HG03025 (cell line): ENCODE data around the gene IL22.

Experiments used
- ATAC-seq: cut with Tn5 transposase; IDR thresholded peaks from one replicate; pipeline ENCODE4 v1.9.1; 2021; ENCODE audit warnings: mild to moderate bottlenecking, moderate library complexity; ENCODE audit not compliant: unreplicated experiment, low FRiP score

IL22 gene, protein sequence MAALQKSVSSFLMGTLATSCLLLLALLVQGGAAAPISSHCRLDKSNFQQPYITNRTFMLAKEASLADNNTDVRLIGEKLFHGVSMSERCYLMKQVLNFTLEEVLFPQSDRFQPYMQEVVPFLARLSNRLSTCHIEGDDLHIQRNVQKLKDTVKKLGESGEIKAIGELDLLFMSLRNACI

DNA sequence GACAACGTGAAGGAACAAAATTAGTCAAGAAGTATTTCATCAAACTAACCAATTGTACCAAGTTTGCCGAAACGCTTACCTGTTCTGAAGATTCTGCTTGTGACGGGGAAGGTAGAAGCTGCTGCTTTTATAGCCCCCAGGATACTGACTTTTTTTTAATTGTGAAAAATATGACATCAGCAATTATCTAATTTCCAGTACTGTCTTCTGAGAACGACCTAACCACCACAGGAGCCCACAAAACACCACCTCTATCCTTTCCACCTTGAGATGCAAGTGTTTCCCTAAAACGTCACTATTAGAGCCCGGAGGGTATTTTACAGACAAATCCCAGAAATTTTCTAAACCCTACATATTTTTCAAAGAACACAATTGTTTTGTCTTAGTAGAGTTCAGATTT, at the start of gene IL22:
Gene IL22 (minus strand): TSS at position 101 of the 400 bp plus-strand sequence. CDS start 156 bp downstream, outside the sequence.
- no peak for ATAC-seq

DNA sequence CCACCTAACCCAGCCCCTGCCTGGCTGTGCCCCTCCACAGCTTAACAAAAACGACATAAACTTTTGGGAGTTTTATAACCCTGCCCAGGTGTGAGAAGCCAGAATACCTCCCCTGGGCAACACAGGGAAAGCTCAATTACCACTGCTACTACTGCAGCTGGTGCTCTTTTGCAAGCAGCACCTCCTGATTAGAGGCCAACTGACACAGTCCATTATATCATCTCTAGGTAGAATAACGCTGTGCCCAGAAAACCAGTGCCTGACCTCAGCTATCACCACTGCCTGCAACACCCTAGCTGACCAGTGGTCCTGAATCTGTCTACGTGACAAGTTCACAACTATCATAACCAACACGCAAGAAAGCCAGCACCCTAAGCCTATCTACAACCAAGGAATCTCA, 44.5 kb upstream of the IL22 start:
- no peak for ATAC-seq

DNA sequence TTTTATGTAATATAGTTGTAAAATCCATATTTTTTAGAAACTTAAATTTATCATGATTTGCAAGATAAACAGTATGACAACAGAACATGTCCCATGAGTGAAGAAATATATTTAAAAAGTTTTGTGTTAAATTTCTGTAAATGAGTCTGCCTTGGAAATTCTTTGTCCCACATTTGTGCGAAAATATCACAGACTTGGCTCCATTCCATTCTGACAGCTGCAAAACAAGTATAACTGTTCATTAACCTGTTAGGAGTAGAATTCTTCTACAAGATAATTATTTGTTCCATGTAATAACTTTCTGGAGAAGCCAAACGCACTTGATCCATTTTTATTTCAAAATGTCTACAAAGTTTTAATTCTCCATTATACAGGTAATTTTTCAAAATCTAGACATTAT, 40.8 kb upstream of the IL22 start:
- ATAC-seq, result no peak

DNA sequence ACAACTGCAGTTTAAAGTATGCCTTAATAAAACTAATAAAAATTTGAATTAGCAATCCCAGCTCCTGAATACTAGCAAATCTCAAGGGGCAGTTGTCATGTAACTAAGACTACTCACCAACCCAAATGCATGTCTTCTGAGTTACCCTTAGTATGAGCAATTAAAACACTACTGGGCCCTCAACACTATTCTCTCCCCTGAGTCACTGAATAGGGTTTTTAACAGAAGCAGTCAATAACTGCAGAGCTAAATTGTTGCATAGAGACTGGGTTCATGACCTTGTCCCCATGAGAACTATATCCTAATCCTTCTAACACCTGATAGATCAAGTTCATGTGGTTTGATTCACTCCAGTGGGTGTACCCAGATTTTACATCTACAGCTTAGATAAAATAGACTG, 39.9 kb upstream of the IL22 start:
- ATAC-seq, result no peak

DNA sequence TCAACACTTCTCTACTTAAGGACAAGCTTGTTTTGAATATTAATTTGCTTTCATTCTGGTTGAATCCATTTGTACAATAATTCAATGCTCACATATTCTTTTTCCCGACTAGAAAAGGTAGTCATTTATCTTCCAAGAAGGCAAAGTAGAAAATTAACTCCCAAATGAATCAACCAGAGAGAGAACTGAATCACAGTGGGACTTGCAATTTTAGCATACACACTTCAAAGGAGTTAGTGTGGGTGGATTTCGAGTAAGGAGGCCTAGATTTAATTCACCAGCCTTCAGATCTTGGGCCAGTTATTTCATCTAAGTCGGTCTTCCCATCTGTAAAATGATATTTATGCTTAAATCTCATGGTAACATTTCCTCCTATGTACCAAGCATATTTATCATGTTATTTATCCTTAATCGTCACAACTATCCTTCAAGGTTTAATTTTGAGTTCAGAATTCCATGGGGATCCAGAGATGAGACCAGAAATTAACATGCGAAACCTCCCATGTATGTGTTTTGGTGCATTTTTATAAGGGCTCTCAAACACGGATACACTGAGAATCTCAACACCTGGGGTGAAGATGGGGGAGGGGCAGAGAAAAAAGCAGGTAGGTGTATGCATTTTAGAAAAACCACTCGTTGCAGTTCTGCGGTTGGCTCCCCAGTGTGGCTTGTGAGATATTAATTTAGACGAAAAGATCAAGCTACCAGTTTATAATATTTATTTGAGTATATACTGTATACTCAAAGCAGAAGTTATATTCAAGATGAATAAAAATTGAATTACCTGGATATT, 38.9 kb upstream of the IL22 start:
- no peak for ATAC-seq

DNA sequence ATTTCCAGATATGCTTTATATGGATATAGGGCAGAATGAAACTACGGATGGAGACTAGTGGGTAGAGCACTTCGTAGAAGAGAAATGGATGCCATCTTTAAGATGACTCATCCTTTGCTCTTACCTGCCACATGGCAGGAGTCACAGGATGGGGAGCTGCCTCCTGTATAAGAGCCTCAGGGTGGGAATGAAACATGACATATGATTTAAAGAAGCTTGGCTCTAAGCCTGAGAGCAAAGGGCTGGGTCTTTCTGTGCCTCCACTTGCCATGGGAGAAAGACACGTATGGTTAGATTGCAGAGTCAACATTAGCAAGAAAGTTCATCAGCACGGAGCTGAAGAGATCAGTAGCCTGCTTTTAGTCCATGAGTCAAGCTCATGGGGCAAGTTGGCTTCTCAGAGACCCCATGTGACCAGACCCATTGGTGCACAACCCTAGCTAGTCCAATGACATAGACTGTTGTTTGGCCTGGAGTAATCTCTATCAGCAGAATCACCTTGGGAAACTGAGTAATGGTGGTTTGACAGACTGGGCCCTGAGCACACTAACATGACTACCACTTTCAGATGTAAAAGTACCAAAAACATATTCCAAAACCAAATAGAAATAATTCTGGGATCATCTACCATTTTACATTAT, 38.1 kb upstream of the IL22 start:
- ATAC-seq, result no peak

DNA sequence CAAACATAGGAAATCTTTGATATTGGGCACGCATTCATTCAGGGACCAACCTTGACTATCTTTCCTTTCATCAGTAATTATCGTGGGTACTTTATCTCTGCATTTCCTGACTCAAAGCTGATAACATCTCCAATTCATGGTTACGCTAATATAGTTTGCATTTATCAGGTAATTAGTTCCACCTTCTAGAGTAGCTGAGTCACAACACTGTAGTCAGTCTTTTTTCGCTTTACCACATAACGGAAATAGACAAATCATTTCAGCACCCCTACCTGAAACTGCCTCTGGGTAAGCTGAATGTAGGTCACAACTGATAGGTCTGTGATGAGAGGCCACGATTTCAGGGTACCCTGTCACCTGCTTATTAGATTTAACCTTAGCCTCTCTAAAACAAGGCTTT, 36.7 kb upstream of the IL22 start:
- ATAC-seq, result peak; percentile 95

DNA sequence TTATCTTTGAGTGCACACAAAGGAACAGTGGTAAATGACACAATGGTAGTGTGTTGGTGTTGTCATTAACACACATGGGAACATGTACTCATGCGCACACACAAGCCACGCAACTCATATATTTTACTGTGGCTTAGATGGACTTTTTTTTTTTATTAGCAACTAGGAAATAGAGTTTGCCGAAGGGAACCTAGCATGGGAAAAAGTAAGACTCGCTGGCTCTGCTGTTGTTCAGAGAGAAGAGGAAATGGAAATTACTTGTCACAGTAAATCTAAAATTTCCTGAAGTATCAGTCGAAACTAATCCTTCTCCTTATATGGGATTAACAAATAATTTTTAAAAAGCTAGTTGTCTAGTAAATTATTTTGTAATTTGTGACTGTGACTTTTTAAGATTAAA, 33.7 kb upstream of the IL22 start:
- ATAC-seq, result no peak

DNA sequence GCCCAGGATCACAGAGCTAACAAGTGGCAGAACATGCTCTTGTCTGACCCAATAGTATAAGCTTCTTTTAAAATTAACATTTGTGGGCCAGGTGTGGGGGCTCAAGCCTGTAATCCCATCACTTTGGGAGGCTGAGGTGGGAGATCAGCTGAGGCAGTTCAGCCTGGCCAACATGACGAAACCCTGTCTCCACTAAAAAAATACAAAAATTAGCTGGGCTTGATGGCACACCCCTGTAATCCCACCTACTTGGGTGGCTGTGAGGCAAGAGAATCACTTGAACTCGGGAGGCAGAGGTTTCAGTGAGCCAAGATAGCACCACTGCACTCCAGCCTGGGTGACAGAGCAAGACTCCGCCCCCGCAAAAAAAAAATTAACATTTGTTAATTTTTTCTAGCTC, 33.0 kb upstream of the IL22 start:
- ATAC-seq, result no peak

DNA sequence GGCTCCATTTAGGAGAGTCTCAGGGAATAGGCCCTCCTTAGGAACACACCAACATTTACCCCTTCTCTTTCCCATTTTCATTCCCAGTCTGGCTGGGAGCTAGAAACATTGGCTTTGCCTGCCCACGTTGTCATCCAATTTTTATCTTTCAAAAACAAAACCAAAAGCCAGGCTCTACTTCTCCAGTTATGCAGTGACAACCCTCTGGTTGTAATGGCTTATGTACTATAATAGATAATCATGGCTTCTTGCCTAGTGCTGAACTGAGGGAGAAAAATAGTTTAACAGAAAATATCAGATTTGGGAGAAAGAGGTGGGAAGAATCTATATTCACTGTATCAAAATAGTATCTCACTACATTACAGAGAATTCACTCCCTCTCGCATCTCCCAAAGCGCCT, 32.1 kb upstream of the IL22 start:
- no peak for ATAC-seq

DNA sequence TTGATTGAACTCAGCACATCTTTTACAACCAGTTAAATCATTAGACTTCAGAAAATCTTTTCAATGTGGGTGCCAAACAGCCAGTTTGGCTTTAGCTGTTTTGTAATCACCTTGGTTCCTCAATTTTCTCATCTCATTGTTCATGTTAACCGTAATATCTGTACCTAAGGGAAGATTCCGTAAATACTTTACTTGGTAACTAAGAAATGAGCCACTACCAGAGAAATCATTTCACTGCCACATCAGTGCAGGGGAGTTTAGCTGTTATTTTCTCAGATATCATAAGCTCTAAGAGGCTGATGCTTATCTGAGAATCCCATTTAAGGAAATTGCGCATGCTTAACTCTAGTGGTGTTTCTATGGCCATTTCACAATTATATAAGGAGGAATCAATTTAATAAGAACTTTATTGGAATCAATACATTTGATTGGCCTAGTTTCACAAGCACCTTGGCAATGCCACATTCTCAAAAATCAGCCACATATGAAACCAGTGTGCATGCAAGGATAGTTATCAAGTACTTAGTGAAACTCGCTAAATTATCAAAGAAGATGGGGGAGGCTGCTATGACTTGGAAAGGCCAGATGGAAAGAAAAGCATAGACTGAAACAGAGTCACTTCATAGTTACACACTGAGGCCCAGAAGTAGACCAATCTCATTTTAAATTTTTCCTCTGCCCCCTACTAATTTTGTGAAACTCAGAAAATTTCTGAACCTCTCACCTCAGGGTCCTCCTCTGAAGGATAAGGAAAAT, 28.1 kb upstream of the IL22 start:
- no peak for ATAC-seq

DNA sequence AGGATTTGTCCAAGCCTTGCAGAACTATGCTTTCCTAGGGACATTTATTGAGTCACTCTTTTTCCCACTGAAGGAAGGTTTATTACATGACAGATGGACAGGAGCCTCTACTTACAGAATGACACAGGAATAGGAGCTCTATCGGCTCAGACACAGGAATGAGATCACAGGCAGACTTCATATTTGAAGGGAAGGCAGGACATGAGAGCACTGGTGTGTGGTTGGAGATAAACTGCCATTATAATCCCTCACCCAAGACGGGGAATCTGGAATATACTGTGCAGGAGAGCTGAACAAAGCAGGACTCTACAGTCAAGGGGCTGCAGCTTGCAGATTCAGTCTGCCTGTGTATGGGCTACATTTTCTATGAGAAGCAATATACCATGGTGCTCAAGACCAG, 26.8 kb upstream of the IL22 start:
- ATAC-seq, result no peak

DNA sequence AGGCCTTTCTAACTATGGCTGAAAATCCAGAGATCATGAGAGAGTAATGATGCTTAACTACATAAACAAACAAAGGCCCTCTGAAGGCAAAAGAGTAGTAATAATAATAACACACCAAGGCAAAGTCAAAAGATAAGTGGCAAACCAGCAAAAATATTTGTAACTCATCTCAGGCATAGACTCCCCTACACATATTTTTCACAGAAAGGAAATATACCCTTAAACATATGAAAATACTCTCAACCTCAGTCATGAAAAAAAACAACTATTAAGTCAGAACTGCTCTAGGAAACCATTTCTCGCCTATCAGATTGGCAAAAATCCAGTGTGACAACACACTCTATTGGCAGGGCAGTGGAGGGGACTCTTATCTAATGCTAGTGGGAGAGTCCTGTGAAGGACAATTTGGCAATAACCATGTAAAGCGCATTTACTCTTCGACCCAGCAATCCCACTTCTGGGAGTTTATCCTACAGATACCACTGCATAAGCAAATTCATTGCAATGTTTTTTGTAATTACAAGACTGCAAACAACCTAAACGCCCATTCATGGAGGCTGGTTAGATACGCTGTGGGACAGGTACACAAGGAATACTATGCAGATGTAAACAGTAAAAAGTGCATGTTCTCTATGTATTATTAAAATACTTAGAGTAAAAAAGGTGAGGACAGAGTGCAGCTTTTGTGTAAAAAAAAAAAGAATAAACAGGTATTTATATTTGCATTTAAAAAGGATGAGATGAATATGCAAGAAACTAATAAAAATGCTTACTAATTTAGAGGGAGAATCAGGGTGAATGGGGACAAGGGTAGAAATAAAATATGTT, 26.0 kb upstream of the IL22 start:
- ATAC-seq, result no peak

DNA sequence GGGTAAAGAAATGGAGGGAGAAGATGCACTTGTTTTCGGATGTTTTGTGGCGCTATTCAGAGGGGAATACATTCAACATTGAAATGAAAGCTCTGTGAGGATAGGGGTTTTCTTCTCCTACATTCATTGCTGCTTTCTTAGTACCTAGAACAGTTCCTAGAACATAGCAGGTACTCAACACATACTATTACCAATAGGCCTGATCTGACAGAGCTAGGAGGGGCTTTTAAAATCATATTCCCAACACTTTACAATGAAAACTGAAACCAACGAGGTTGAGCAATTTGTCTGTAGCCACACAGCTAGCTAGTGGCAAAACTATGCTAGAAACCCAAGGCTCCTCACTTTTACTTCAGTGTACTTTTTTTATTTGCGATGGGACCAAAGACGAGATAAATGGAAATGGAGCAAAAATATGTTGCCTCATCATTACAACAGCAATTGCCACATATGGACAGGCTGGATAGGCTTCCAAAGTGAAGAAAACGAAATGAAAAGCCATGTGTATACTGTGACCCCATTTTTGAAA, 23.1 kb upstream of the IL22 start:
- no peak for ATAC-seq

DNA sequence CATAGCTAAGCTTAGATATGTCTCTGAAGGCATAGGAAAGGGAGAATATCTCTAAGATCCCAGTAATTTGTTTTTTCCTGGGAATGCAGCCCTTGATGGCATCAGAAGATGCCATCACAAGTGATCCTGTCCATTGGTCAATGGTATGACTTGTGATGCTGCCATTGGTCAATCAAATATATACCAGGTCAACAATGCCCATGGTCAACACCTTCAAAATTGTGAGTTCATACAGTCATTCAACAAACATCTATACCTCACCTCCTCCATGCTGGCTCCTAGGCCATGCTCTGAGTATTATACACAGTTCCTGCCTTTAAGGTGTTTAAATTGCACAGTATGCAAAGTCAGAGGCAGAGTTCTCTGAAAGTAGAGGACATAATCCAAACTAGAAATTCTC, 19.3 kb upstream of the IL22 start:
- ATAC-seq, result no peak

DNA sequence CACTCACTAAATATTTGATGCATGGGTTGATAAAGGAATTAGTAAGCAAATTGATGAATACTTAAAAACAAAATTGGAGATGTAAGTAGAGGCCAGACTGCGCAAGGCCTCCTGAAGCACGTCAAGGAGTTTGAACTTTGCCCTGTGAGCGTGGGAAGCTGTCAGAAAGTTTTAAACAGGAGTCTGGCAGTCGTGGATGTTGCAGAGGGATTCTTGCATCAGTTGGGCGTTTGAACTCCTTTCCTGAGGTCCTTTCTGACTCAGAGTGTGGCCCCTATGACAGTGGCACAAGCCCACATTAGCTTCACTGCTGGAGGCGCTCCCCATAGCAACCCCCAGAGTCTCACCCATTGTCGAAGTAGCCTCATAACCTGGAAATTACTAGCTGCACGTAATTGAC, 17.9 kb upstream of the IL22 start:
- no peak for ATAC-seq

DNA sequence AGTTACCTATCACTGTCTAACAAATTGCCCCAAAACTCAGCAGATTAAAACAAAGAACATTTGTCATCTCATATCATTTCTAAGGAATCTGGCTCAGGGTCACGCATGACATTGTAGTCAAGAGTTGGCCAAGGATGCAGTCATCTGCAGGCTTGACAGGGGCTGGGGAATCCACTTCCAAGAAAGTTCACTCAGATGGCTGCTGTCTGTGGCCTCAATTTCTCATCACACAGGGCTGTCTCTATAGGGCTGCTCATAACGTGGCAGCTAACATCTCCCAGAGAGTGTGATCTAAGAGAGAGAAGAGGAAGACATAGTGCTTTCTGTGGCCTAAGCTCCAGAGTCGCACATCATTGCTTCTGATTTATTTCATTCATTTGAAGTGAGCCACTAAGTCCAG, 17.0 kb upstream of the IL22 start:
- ATAC-seq, result no peak

DNA sequence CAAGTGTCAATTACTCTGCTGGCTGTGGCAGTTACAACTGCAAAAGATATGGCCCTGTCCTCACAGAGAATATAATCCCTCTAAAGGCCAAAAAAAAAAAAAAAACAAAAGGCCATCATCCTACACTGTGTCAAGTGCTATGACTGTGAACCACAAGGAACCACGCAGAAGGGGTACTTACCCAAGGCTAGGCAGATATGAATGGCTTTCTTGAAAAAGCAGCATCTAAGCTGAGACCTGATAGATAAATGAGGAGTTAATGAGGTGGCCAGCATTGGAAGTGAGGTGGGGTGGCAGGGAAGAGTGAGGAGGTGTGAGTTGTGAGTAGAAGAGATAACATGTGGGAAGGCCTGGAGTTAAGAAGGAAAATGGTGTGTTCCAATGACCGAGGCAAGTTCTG, 16.4 kb upstream of the IL22 start:
- ATAC-seq, result no peak

DNA sequence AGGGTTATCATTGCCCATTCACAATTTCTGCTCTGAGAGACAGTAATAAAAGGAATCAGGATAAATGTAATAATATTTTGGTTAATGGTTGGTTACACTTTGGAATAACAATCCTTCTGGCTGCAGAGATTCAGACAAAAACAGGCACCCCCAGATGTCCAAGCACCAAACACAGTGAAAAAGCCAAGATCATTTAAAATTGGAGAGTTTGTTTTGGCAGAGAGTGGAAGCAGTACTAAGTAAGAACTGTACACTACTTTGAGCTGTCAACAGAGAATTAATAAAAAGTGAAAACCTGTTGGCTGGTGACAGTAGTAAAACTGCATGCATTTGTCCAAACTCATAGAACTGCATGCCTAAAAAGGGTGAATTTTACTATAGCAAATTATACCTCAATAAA, 15.6 kb upstream of the IL22 start:
- no peak for ATAC-seq

DNA sequence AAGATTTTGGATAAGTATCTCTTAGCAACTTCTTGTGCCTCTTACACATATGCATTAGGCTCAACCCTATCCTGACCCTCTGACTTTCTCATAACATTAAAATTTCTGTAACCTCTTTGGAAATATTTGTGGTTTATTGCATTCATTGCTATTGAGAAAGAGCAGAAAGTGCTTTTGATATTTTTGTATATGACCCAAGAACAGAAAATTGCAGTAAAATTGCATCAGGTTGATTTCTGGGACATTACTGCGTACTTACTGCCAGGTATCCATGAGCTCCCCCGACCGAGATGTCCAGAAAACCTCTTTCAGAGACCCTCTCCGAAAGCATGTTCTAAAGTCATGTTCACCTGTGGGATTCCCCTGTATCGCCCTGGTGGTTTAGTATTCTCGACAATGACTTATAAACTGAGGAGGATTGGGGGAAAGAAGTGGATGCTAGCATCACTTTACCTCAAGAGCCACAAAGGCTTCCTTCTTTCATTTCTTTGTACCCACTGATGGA, 14.5 kb upstream of the IL22 start:
- ATAC-seq, result no peak
